ENCODE data around the gene GPLD1.

DNA sequence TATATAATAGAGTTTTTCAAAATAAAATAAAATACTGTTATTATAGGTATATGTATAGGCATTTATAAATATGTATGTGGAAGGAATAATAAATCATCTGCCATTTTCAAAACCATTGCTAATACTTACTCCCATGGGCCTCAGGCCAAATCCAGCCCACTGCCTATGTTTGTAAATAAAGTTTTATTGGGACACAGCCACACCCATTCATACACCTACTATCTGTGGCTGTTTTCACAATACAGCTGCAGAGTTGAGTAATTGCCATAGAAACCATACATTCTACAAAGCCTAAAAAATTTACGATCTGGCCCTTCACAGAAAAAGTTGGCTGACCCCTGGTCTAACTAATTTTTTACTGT, 14.9 kb upstream of the GPLD1 start:
- TF ChIP-seq, protein P1, sequence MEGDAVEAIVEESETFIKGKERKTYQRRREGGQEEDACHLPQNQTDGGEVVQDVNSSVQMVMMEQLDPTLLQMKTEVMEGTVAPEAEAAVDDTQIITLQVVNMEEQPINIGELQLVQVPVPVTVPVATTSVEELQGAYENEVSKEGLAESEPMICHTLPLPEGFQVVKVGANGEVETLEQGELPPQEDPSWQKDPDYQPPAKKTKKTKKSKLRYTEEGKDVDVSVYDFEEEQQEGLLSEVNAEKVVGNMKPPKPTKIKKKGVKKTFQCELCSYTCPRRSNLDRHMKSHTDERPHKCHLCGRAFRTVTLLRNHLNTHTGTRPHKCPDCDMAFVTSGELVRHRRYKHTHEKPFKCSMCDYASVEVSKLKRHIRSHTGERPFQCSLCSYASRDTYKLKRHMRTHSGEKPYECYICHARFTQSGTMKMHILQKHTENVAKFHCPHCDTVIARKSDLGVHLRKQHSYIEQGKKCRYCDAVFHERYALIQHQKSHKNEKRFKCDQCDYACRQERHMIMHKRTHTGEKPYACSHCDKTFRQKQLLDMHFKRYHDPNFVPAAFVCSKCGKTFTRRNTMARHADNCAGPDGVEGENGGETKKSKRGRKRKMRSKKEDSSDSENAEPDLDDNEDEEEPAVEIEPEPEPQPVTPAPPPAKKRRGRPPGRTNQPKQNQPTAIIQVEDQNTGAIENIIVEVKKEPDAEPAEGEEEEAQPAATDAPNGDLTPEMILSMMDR (conservative IDR thresholded peaks at IDR 0.05 in 1 of 2, IDR thresholded peaks at IDR 0.05 in 1 of 2; ENCODE audit: low read depth in 1 of 2, low read length in 2 of 2): no peak
- no peak for TF ChIP-seq EZH2 (IDR thresholded peaks at IDR 0.05; ENCODE audit: low read length, missing control alignments)
